H1 (cell line): ENCODE measurements around the gene BAIAP2. TPM values are rescaled to one million over a fixed set of nuclear protein-coding genes. Genes with fewer than 3 reads are reported as not detected.

Experiments
- CTCF ChIA-PET: fragments of 300-600 bp; sonication (Branson Sonifier 250); formaldehyde crosslinking; loops from one replicate; lab custom pipeline; 2021; ENCODE audit not compliant: partially characterized antibody; lab: Charles Lee
- POLR2A ChIA-PET: fragments of 300-600 bp; sonication (Branson Sonifier 250); formaldehyde crosslinking; loops from one replicate; lab custom pipeline; 2021; ENCODE audit warnings: inconsistent platforms; ENCODE audit not compliant: partially characterized antibody; lab: Charles Lee
- DNase-seq, 2 experiments: peaks; one replicate each; pipeline versions ENCODE4 v3.0.0 to v3.0.0-alpha.2; 2010 to 2022; ENCODE audit warnings: low spot score in 2 of 2, low read depth in 1 of 2, mixed read lengths in 1 of 2
- FAIRE-seq: peaks from 2 replicates; lab custom pipeline; 2011; peaks lifted over from hg19 to GRCh38; lab: Jason Lieb, UNC
- H2AFZ ChIP-seq: 2 replicates; pipeline ENCODE4 v1.8.1; 2012; ENCODE audit warnings: low read length, inconsistent platforms
- H2AK5ac ChIP-seq: 2 replicates; pipeline ENCODE4 v1.6.1; 2013; ENCODE audit warnings: low read depth, low read length
- H2BK120ac ChIP-seq: replicated peaks from 2 replicates; pipeline ENCODE3; 2013; ENCODE audit warnings: low read depth, low read length, inconsistent platforms
- H2BK12ac ChIP-seq: 2 replicates; pipeline ENCODE4 v1.6.1; 2013; ENCODE audit warnings: low read depth, low read length
- H2BK15ac ChIP-seq: 2 replicates; pipeline ENCODE4 v1.6.1; 2013; ENCODE audit warnings: low read length
- H2BK20ac ChIP-seq: 2 replicates; pipeline ENCODE4 v1.6.1; 2013; ENCODE audit warnings: low read length
- H2BK5ac ChIP-seq: 2 replicates; pipeline ENCODE4 v1.6.1; 2013; ENCODE audit warnings: low read depth, low read length
- H3K14ac ChIP-seq: 2 replicates; pipeline ENCODE4 v1.6.1; 2013; ENCODE audit warnings: inconsistent platforms; ENCODE audit not compliant: insufficient read length
- H3K18ac ChIP-seq: 2 replicates; pipeline ENCODE4 v1.6.1; 2013; ENCODE audit warnings: low read length; ENCODE audit errors: extremely low read depth
- H3K23ac ChIP-seq: 2 replicates; pipeline ENCODE4 v1.6.1; 2013; ENCODE audit warnings: inconsistent platforms; ENCODE audit not compliant: insufficient read length
- H3K23me2 ChIP-seq: 2 replicates; pipeline ENCODE4 v1.6.1; 2013; ENCODE audit warnings: low read depth, low read length
- H3K27ac ChIP-seq: 2 replicates; pipeline ENCODE4 v1.6.1; 2011; ENCODE audit warnings: low read depth, low read length, inconsistent platforms
- H3K27me3 ChIP-seq, 4 experiments: replicated peaks in 1 of 4; 1 replicate in 1 of 4; 2 replicates in 3 of 4; pipeline versions ENCODE4 v1.6.1 to v1.8.1; 2011 to 2013; ENCODE audit warnings: low read length in 3 of 4, mild to moderate bottlenecking in 3 of 4, inconsistent platforms in 2 of 4, mixed read lengths in 2 of 4, moderate library complexity in 1 of 4; ENCODE audit not compliant: control insufficient read depth in 3 of 4, insufficient read depth in 3 of 4; ENCODE audit errors: extremely low read depth in 1 of 4
- H3K36me3 ChIP-seq, 4 experiments: 2 replicates each; pipeline versions ENCODE4 v1.6.1 to v1.8.1; 2011 to 2013; ENCODE audit warnings: mild to moderate bottlenecking in 4 of 4, low read length in 3 of 4, moderate library complexity in 2 of 4, control low read depth in 1 of 4, inconsistent platforms in 1 of 4; ENCODE audit not compliant: insufficient read depth in 4 of 4, control insufficient read depth in 2 of 4
- H3K4ac ChIP-seq: replicated peaks from 2 replicates; pipeline ENCODE3; 2013; ENCODE audit warnings: low read length, low read depth, mixed read lengths, inconsistent platforms; ENCODE audit not compliant: insufficient read length
- H3K4me1 ChIP-seq, 4 experiments: replicated peaks in 1 of 4; 1 replicate in 1 of 4; 2 replicates in 3 of 4; pipeline versions ENCODE4 v1.6.1 to v1.8.1; 2011 to 2013; ENCODE audit warnings: low read length in 3 of 4, inconsistent platforms in 2 of 4, mixed read lengths in 1 of 4; ENCODE audit not compliant: insufficient read depth in 4 of 4, control insufficient read depth in 3 of 4
- H3K4me2 ChIP-seq, 2 experiments: 2 replicates each; pipeline versions ENCODE4 v1.6.1 to v1.8.1; 2011 to 2013; ENCODE audit warnings: low read depth in 2 of 2, low read length in 2 of 2, control low read depth in 1 of 2, inconsistent platforms in 1 of 2, mild to moderate bottlenecking in 1 of 2; ENCODE audit not compliant: insufficient read depth in 1 of 2
- H3K4me3 ChIP-seq, 4 experiments: fragments of 200-600, 300-600 bp in 1 of 4; sonication (generic), shearing (Covaris generic), sonication (Bioruptor Twin) in 1 of 4; 2 replicates each; pipeline versions ENCODE4 v1.5.1 to v1.8.1; 2011 to 2016; ENCODE audit warnings: low read length in 4 of 4, low read depth in 3 of 4, control low read depth in 2 of 4, inconsistent platforms in 2 of 4, mild to moderate bottlenecking in 2 of 4, mixed read lengths in 1 of 4, moderate library complexity in 1 of 4; ENCODE audit not compliant: insufficient read depth in 2 of 4; ENCODE audit errors: extremely low read depth in 1 of 4
- H3K56ac ChIP-seq: replicated peaks from 2 replicates; pipeline ENCODE3; 2013; ENCODE audit warnings: low read depth, mild to moderate bottlenecking, mixed read lengths, low read length, inconsistent platforms; ENCODE audit not compliant: insufficient read length
- H3K79me1 ChIP-seq: 2 replicates; pipeline ENCODE4 v1.6.1; 2013; ENCODE audit warnings: low read depth, low read length, control low read depth
- H3K79me2 ChIP-seq, 2 experiments: 2 replicates each; pipeline versions ENCODE4 v1.6.1 to v1.8.1; 2012 to 2013; ENCODE audit warnings: low read length in 2 of 2, mild to moderate bottlenecking in 2 of 2, inconsistent platforms in 1 of 2; ENCODE audit not compliant: insufficient read depth in 2 of 2, control insufficient read depth in 1 of 2
- H3K9ac ChIP-seq, 4 experiments: replicated peaks in 1 of 4; 1 replicate in 1 of 4; 2 replicates in 3 of 4; pipeline versions ENCODE4 v1.6.1 to v1.8.1; 2011 to 2013; ENCODE audit warnings: low read depth in 3 of 4, low read length in 3 of 4, control low read depth in 2 of 4, mild to moderate bottlenecking in 2 of 4, moderate library complexity in 2 of 4, inconsistent platforms in 1 of 4; ENCODE audit errors: extremely low read depth in 1 of 4
- H3K9me3 ChIP-seq, 2 experiments: 2 replicates each; pipeline versions ENCODE4 v1.6.1 to v1.8.1; 2012 to 2013; ENCODE audit warnings: mild to moderate bottlenecking in 2 of 2, moderate library complexity in 2 of 2, control low read depth in 1 of 2, inconsistent platforms in 1 of 2, low read depth in 1 of 2, low read length in 1 of 2, mixed read lengths in 1 of 2; ENCODE audit not compliant: insufficient read depth in 2 of 2
- H4K20me1 ChIP-seq, 2 experiments: replicated peaks in 1 of 2; 2 replicates each; pipeline versions ENCODE3 to v1.8.1; 2011 to 2013; ENCODE audit warnings: inconsistent platforms in 2 of 2, low read length in 2 of 2, mild to moderate bottlenecking in 1 of 2; ENCODE audit not compliant: insufficient read depth in 2 of 2, control insufficient read depth in 1 of 2
- H4K5ac ChIP-seq: 2 replicates; pipeline ENCODE4 v1.6.1; 2013; ENCODE audit warnings: low read length, low read depth, mixed read lengths, inconsistent platforms; ENCODE audit not compliant: insufficient read length
- H4K8ac ChIP-seq: 2 replicates; pipeline ENCODE4 v1.8.0; 2013; ENCODE audit warnings: mild to moderate bottlenecking, moderate library complexity, low read length, inconsistent platforms; ENCODE audit not compliant: insufficient read depth; ENCODE audit errors: extremely low read depth
- H4K91ac ChIP-seq: replicated peaks from 2 replicates; pipeline ENCODE3; 2013; ENCODE audit warnings: low read length, mixed read lengths, inconsistent platforms; ENCODE audit not compliant: insufficient read length
- PHF8 ChIP-seq: fragments of 200-600 bp; sonication (generic); conservative IDR thresholded peaks from 2 replicates; pipeline ENCODE4 v1.7.1; 2012; ENCODE audit warnings: low read depth, mild to moderate bottlenecking, inconsistent platforms, low read length, moderate library complexity
- WGBS, 2 experiments: shearing (Covaris generic) in 1 of 2; methylation state at CpG; one replicate each; pipeline versions ENCODE4 v1.1.6 to v1.1.7; 2013 to 2015; ENCODE audit warnings: low lambda C conversion rate in 2 of 2, mixed read lengths in 2 of 2, inconsistent platforms in 1 of 2, low coverage in 1 of 2, missing lambda C conversion rate in 1 of 2; ENCODE audit not compliant: insufficient replicate concordance in 2 of 2, insufficient coverage in 1 of 2, insufficient read length in 1 of 2; ENCODE audit errors: extremely low coverage in 1 of 2, missing lambda C conversion rate in 1 of 2; 5-methylcytosine and 5-hydroxymethylcytosine counted together
- polyA plus RNA-seq, 7 experiments: library from polyadenylated mRNA; depleted of rRNA in 3 of 7; stranded (reverse) in 5 of 7; unstranded in 2 of 7; fragments of >200 nt in 5 of 7; fragments of 200-250 nt in 2 of 7; gene quantifications; 1 replicate in 5 of 7; 2 replicates in 1 of 7; 4 replicates in 1 of 7; pipeline versions ENCODE4 v1.2.1 to v1.2.3, GENCODE V29; 2011 to 2013; ENCODE audit warnings: missing spikeins in 2 of 7, mixed read lengths in 2 of 7
- total RNA-seq: library from RNA; stranded (reverse); fragmentation: NEBNext Ultra II Directional; extraction: Animal tissue kit (Norgen Biotek cat#: 25700); gene quantifications from 2 replicates; pipeline ENCODE4 v1.2.1, GENCODE V29; 2021

BAIAP2 gene
- total and polyA plus RNA-seq, 2 of the 8 experiments (the other 6 are each of a cell fraction or from before 2014, with no cell fraction given): 10.0 to 22.8 TPM

DNA sequence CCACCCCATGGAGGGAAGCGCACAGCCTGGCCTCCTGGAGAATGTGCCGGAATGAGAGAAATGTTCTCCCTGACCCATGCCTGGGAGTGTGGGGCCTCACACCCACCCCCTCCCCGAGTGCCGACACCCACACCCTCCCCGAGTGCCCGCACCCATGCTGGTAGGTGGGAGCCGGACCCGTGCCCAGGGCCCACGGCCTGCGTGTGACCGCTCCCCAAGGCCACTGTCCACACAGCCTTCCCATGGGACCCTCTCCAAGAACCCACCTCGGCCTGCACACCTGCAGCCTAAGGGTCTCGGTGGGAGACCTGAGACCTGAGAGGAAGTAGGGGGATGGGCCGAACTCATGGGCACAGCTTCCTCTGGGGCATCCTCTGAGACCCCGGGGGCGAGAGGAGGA is 127.0 kb downstream of the BAIAP2 start:
- Histone ChIP-seq H3K9me3 (no peaks in the 10 kb centered on the region), H3K4ac (no peak overlapping the region), H3K36me3 (no peaks in the 10 kb centered on the region), H3K23me2 (peaks cover 5% of the 10 kb centered on the region; the same call in 1 of the 2 replicates), H2AK5ac (no peak overlapping the region), H3K23ac (no peak overlapping the region), H3K27ac (no peak overlapping the region), H2AFZ (no peak overlapping the region), H3K4me3 (no peak overlapping the region), H2BK20ac (no peak overlapping the region), H4K8ac (no peak overlapping the region), H2BK120ac (no peak overlapping the region), H2BK15ac (no peak overlapping the region), H3K79me2 (no peaks in the 10 kb centered on the region), H3K9ac (no peak overlapping the region), H2BK12ac (0 out of 2 replicates have a peak overlapping the region, but pooled peaks have one; percentile 27), H3K4me2 (no peak overlapping the region), H3K18ac (no peak overlapping the region), H3K27me3 (peaks cover 0 to 7% (median 2%) of the 10 kb centered on the region in 4 experiments; a peak in 4 of 7 replicates), H2BK5ac (no peak overlapping the region), H4K91ac (no peak overlapping the region), H3K14ac (no peak overlapping the region), H4K5ac (no peak overlapping the region), H3K4me1 (peaks cover 0 to 12% (median 3%) of the 10 kb centered on the region in 4 experiments; a peak in 4 of 7 replicates), H4K20me1 (peaks cover 0 to 2% of the 10 kb centered on the region in 2 experiments), H3K79me1 (no peaks in the 10 kb centered on the region), H3K56ac (no peak overlapping the region)
- FAIRE-seq: no peak
- POLR2A ChIA-PET: no interaction called here
- WGBS, 2 experiments: 91% methylated on average over 11 of the region's 16 CpGs; no CpG with 5 or more reads in 1 of the 2 experiments
- no peak for DNase-seq
- TF ChIP-seq PHF8: no peak
- CTCF ChIA-PET: interaction anchor here (1.2 kb wide), 1 partner anchor 22 kb away, joined by 3 read pairs; no protein-coding TSS in a partner anchor
